MM.1S (cell line): ENCODE data around the gene PEAK1.

Source experiments
- EZH2 ChIP-seq: fragments of 300-600 bp; sonication (generic); optimal IDR thresholded peaks from 2 replicates; pipeline ENCODE3; 2017; ENCODE audit warnings: low read depth, mild to moderate bottlenecking, antibody characterized with exemption, low read length, mixed read lengths
- TF ChIP-seq, protein P1 (sequence below): fragments of 300-600 bp; sonication (generic); IDR thresholded peaks from 2 replicates; pipeline ENCODE4 v1.5.1; 2016; ENCODE audit warnings: antibody characterized with exemption, low read length, mixed read lengths

DNA sequence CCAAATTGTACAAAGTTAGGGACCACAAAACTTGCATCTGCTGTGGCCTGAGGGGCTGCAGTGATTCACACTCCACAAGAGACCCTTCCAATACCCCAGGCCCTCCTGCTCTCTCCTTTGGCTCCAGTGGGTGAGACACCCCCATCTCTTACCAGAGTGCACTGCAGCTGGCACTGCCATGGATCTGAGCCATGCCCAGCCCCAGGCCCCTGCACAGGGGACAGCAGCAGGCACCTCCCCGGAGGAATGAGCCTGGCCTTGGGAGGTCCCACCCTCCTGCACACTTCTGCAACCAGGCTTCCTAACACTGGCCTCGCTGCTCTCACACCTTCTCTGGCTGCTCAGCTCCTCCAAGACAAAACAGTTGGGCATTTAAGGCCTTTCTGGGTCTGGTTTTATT lies 332.7 kb downstream of the PEAK1 start:
- TF ChIP-seq, protein P1, sequence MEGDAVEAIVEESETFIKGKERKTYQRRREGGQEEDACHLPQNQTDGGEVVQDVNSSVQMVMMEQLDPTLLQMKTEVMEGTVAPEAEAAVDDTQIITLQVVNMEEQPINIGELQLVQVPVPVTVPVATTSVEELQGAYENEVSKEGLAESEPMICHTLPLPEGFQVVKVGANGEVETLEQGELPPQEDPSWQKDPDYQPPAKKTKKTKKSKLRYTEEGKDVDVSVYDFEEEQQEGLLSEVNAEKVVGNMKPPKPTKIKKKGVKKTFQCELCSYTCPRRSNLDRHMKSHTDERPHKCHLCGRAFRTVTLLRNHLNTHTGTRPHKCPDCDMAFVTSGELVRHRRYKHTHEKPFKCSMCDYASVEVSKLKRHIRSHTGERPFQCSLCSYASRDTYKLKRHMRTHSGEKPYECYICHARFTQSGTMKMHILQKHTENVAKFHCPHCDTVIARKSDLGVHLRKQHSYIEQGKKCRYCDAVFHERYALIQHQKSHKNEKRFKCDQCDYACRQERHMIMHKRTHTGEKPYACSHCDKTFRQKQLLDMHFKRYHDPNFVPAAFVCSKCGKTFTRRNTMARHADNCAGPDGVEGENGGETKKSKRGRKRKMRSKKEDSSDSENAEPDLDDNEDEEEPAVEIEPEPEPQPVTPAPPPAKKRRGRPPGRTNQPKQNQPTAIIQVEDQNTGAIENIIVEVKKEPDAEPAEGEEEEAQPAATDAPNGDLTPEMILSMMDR: no peak
- TF ChIP-seq EZH2: no peak
